Mucosa of stomach (tissue), 1 donor: ENCODE measurements around the gene XPNPEP2.

ENCODE experiments used
- H3K27me3 ChIP-seq: one replicate; pipeline ENCODE4 v1.7.0; 2013; ENCODE audit warnings: mild to moderate bottlenecking, low read length; ENCODE audit not compliant: control insufficient read depth, insufficient read depth
- H3K36me3 ChIP-seq: one replicate; pipeline ENCODE4 v1.7.0; 2013; ENCODE audit warnings: low read length; ENCODE audit not compliant: control insufficient read depth, insufficient read depth
- H3K4me1 ChIP-seq: one replicate; pipeline ENCODE4 v1.7.0; 2013; ENCODE audit warnings: mild to moderate bottlenecking, low read length; ENCODE audit not compliant: control insufficient read depth, insufficient read depth
- H3K4me3 ChIP-seq: one replicate; pipeline ENCODE4 v1.7.0; 2013; ENCODE audit warnings: low read length
- H3K9ac ChIP-seq: one replicate; pipeline ENCODE4 v1.7.0; 2013; ENCODE audit warnings: mild to moderate bottlenecking, low read length, moderate library complexity
- H3K9me3 ChIP-seq: one replicate; pipeline ENCODE4 v1.7.0; 2013; ENCODE audit warnings: mild to moderate bottlenecking, low read length, moderate library complexity; ENCODE audit not compliant: control insufficient read depth
- donor health status: Pancreatic carcinoma.

XPNPEP2 gene

GRCh38 chrX:129777218-129778030 is 38.6 kb downstream of the XPNPEP2 start:
- H3K9me3 ChIP-seq, result no peaks in the 10 kb centered on the region
- H3K4me1 ChIP-seq, result peaks cover 14% of the 10 kb centered on the region
- H3K36me3 ChIP-seq, result no peaks in the 10 kb centered on the region
- peak overlapping the region; percentile 53 for H3K9ac ChIP-seq
- H3K27me3 ChIP-seq, result no peaks in the 10 kb centered on the region
- H3K4me3 ChIP-seq, result no peak overlapping the region

- Histone ChIP-seq H3K9ac (no peak overlapping the region), H3K36me3 (no peaks in the 10 kb centered on the region), H3K4me1 (peaks cover 10% of the 10 kb centered on the region), H3K9me3 (no peaks in the 10 kb centered on the region), H3K27me3 (no peaks in the 10 kb centered on the region), H3K4me3 (no peak overlapping the region)
Measured at GRCh38 chrX:129779086-129779672, 40.4 kb downstream of the XPNPEP2 start.

GRCh38 chrX:129779747-129780146 is 41.0 kb downstream of the XPNPEP2 start, which contains the start of gene SASH3:
SASH3 (plus strand) TSS chrX:129779949; CDS start chrX:129780098, 149 bp downstream.
- H3K9ac ChIP-seq, result peak within 1 kb of the TSS; percentile 28
- no peaks in the 10 kb centered on the region for H3K27me3 ChIP-seq
- H3K4me1 ChIP-seq, result peaks cover 10% of the 10 kb centered on the region

GRCh38 chrX:129780441-129781105 is 41.8 kb downstream of the XPNPEP2 start:
- Histone ChIP-seq H3K27me3 (no peaks in the 10 kb centered on the region), H3K9me3 (no peaks in the 10 kb centered on the region), H3K9ac (peak overlapping the region; percentile 28), H3K4me1 (peaks cover 10% of the 10 kb centered on the region), H3K36me3 (no peaks in the 10 kb centered on the region), H3K4me3 (no peak overlapping the region)

More at GRCh38 chrX:129779747-129780146, 41.0 kb downstream of the XPNPEP2 start, which contains the start of gene SASH3:
- no peaks in the 10 kb centered on the region for H3K9me3 ChIP-seq
- no peaks in the 10 kb centered on the region for H3K36me3 ChIP-seq
- H3K4me3 ChIP-seq, result no peak within 1 kb of the TSS

GRCh38 chrX:129781134-129781672 is 42.4 kb downstream of the XPNPEP2 start:
- H3K9me3 ChIP-seq, result no peaks in the 10 kb centered on the region
- no peak overlapping the region for H3K4me3 ChIP-seq
- H3K27me3 ChIP-seq, result no peaks in the 10 kb centered on the region
- no peak overlapping the region for H3K9ac ChIP-seq
- peaks cover 10% of the 10 kb centered on the region for H3K4me1 ChIP-seq
- no peaks in the 10 kb centered on the region for H3K36me3 ChIP-seq

- no peaks in the 10 kb centered on the region for H3K9me3 ChIP-seq
- H3K27me3 ChIP-seq, result no peaks in the 10 kb centered on the region
- no peaks in the 10 kb centered on the region for H3K36me3 ChIP-seq
- no peak overlapping the region for H3K9ac ChIP-seq
- peaks cover 7% of the 10 kb centered on the region for H3K4me1 ChIP-seq
- no peak overlapping the region for H3K4me3 ChIP-seq
Measured at GRCh38 chrX:129781680-129782495, 43.1 kb downstream of the XPNPEP2 start.

- H3K27me3 ChIP-seq, result no peaks in the 10 kb centered on the region
- H3K4me3 ChIP-seq, result no peak overlapping the region
- H3K36me3 ChIP-seq, result no peaks in the 10 kb centered on the region
- no peaks in the 10 kb centered on the region for H3K9me3 ChIP-seq
- no peaks in the 10 kb centered on the region for H3K4me1 ChIP-seq
- H3K9ac ChIP-seq, result no peak overlapping the region
Measured at GRCh38 chrX:129782706-129783105, 43.9 kb downstream of the XPNPEP2 start.

GRCh38 chrX:129783291-129783713 is 44.5 kb downstream of the XPNPEP2 start:
- Histone ChIP-seq H3K9me3 (no peaks in the 10 kb centered on the region), H3K4me3 (no peak overlapping the region), H3K27me3 (no peaks in the 10 kb centered on the region), H3K4me1 (no peaks in the 10 kb centered on the region), H3K36me3 (no peaks in the 10 kb centered on the region), H3K9ac (no peak overlapping the region)

- Histone ChIP-seq H3K36me3 (no peaks in the 10 kb centered on the region), H3K9me3 (no peaks in the 10 kb centered on the region), H3K4me3 (no peak overlapping the region), H3K9ac (no peak overlapping the region), H3K4me1 (no peaks in the 10 kb centered on the region), H3K27me3 (no peaks in the 10 kb centered on the region)
Measured at GRCh38 chrX:129784371-129784770, 45.6 kb downstream of the XPNPEP2 start.

GRCh38 chrX:129785160-129785947 is 46.6 kb downstream of the XPNPEP2 start:
- H3K9ac ChIP-seq, result no peak overlapping the region
- no peaks in the 10 kb centered on the region for H3K9me3 ChIP-seq
- no peak overlapping the region for H3K4me3 ChIP-seq
- no peaks in the 10 kb centered on the region for H3K36me3 ChIP-seq
- no peaks in the 10 kb centered on the region for H3K4me1 ChIP-seq
- H3K27me3 ChIP-seq, result no peaks in the 10 kb centered on the region

GRCh38 chrX:129786210-129786651 is 47.5 kb downstream of the XPNPEP2 start:
- Histone ChIP-seq H3K36me3 (no peaks in the 10 kb centered on the region), H3K4me1 (no peaks in the 10 kb centered on the region)

More at GRCh38 chrX:129786210-129786651, 47.5 kb downstream of the XPNPEP2 start:
- H3K4me3 ChIP-seq, result no peak overlapping the region
- no peak overlapping the region for H3K9ac ChIP-seq
- no peaks in the 10 kb centered on the region for H3K27me3 ChIP-seq
- no peaks in the 10 kb centered on the region for H3K9me3 ChIP-seq
